Endodermal cell (in vitro differentiated cells): ENCODE results near the gene FETUB. TPM values are rescaled to one million over a fixed set of nuclear protein-coding genes. Genes with fewer than 3 reads are reported as not detected.

Source experiments
- DNase-seq: peaks from one replicate; pipeline ENCODE4 v3.0.0-alpha.2; 2017
- H3K27ac ChIP-seq: 2 replicates; pipeline ENCODE4 v1.5.1; 2013; ENCODE audit warnings: mild to moderate bottlenecking, low read depth, low read length, moderate library complexity
- H3K27me3 ChIP-seq: 2 replicates; pipeline ENCODE4 v1.6.1; 2013; ENCODE audit warnings: mild to moderate bottlenecking, low read length, moderate library complexity; ENCODE audit not compliant: insufficient read depth, control insufficient read depth, poor library complexity, severe bottlenecking
- H3K36me3 ChIP-seq: 2 replicates; pipeline ENCODE4 v1.7.0; 2013; ENCODE audit warnings: mild to moderate bottlenecking, low read length, moderate library complexity; ENCODE audit not compliant: control insufficient read depth, insufficient read depth
- H3K4me1 ChIP-seq: one replicate; pipeline ENCODE4 v1.7.0; 2013; ENCODE audit warnings: low read length; ENCODE audit not compliant: control insufficient read depth, insufficient read depth
- H3K4me3 ChIP-seq: 2 replicates; pipeline ENCODE4 v1.5.1; 2013; ENCODE audit warnings: mild to moderate bottlenecking, low read length, moderate library complexity
- H3K9ac ChIP-seq: 2 replicates; pipeline ENCODE4 v1.6.1; 2013; ENCODE audit warnings: mild to moderate bottlenecking, low read length, moderate library complexity; ENCODE audit not compliant: poor library complexity, severe bottlenecking; ENCODE audit errors: extremely low read depth
- H3K9me3 ChIP-seq: 2 replicates; pipeline ENCODE4 v1.6.1; 2013; ENCODE audit warnings: mild to moderate bottlenecking, low read length, moderate library complexity; ENCODE audit not compliant: control insufficient read depth
- H3K27ac Mint-ChIP-seq: 2 replicates; pipeline ENCODE4 v1.8.0; 2020; ENCODE audit warnings: mixed read lengths
- H3K27me3 Mint-ChIP-seq: 2 replicates; pipeline ENCODE4 v1.8.0; 2021; ENCODE audit warnings: mild to moderate bottlenecking, mixed read lengths; ENCODE audit not compliant: insufficient read depth
- H3K36me3 Mint-ChIP-seq: 2 replicates; pipeline ENCODE4 v1.8.0; 2020; ENCODE audit warnings: low read depth, mixed read lengths
- H3K4me1 Mint-ChIP-seq: 2 replicates; pipeline ENCODE4 v1.8.0; 2020; ENCODE audit warnings: mixed read lengths
- H3K4me3 Mint-ChIP-seq: 2 replicates; pipeline ENCODE4 v1.8.0; 2020; ENCODE audit warnings: mild to moderate bottlenecking, moderate library complexity, mixed read lengths
- H3K9me3 Mint-ChIP-seq: 2 replicates; pipeline ENCODE4 v1.8.0; 2020; ENCODE audit warnings: mild to moderate bottlenecking, mixed read lengths
- CTCF ChIP-seq: fragments of 200-600 bp; sonication (generic); conservative IDR thresholded peaks from 2 replicates; pipeline ENCODE4 v1.5.0; 2021; ENCODE audit warnings: antibody characterized with exemption, mild to moderate bottlenecking
- WGBS, 2 experiments: methylation state at CpG; one replicate each; pipeline versions ENCODE4 v1.1.5 to v1.1.7; 2013; ENCODE audit warnings: missing lambda C conversion rate in 2 of 2, mixed read lengths in 1 of 2; ENCODE audit not compliant: insufficient coverage in 1 of 2, insufficient read length in 1 of 2; 5-methylcytosine and 5-hydroxymethylcytosine counted together
- total RNA-seq, 2 donors: library from RNA; stranded (reverse); fragmentation: NEBNext Ultra II Directional in 1 of 2; extraction: Animal tissue kit (Norgen Biotek cat#: 25700) in 1 of 2; gene quantifications; 2 replicates in 1 of 2; 3 replicates in 1 of 2; pipeline ENCODE4 v1.2.1, GENCODE V29; 2021

The FETUB gene
- total RNA-seq, 2 donors from 2014 or later: not detected

- Mint-ChIP-seq H3K4me3 (no peak overlapping the region), H3K4me1 (no peaks in the 10 kb centered on the region), H3K27me3 (peaks cover 12% of the 10 kb centered on the region), H3K36me3 (no peaks in the 10 kb centered on the region), H3K27ac (no peak overlapping the region), H3K9me3 (no peaks in the 10 kb centered on the region)
- no peaks in the 10 kb centered on the region for H3K4me1 ChIP-seq
- no peak overlapping the region for H3K4me3 ChIP-seq
- H3K27me3 ChIP-seq: peaks cover 17% of the 10 kb centered on the region
- H3K27ac ChIP-seq: no peak overlapping the region
- no peak overlapping the region for H3K9ac ChIP-seq
- H3K9me3 ChIP-seq: no peaks in the 10 kb centered on the region
- peak; percentile 47 for DNase-seq
- no peaks in the 10 kb centered on the region for H3K36me3 ChIP-seq
- TF ChIP-seq CTCF: no peak
- WGBS, 2 experiments: 72 to 84% methylated on average over 5 to 6 of the region's 6 CpGs
Measured at GRCh38 chr3:186694288-186695032, 54.3 kb downstream of the FETUB start.

DNA sequence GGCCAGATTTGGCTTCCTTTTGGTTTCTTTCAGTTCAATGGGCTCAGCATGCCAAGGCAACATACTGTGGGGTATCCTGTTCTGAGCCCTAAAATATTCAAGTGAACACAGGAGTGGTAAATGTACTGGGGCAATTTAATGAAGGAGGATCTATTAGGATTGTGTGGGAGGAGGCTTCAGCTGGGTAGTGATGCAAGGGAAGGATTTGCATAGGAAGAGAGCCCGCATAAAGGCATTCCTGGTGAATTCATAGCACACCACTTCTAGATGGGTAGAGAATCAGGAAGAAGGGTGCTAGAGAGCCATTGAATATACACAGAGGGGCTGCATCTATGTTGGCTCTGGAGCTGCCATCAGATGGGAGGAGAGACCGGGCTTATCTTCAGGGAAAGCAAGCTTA, 56.3 kb downstream of the FETUB start:
- no peak overlapping the region for H3K9ac ChIP-seq
- no peak overlapping the region for H3K27ac ChIP-seq
- Mint-ChIP-seq H3K27ac (no peak overlapping the region), H3K4me3 (no peak overlapping the region), H3K4me1 (no peaks in the 10 kb centered on the region), H3K27me3 (peaks cover 13% of the 10 kb centered on the region), H3K36me3 (no peaks in the 10 kb centered on the region), H3K9me3 (no peaks in the 10 kb centered on the region)
- WGBS, 2 experiments: 82 to 100% methylated on average over 2 of the region's 2 CpGs
- H3K27me3 ChIP-seq: peaks cover 10% of the 10 kb centered on the region
- no peak for TF ChIP-seq CTCF
- H3K4me3 ChIP-seq: no peak overlapping the region
- DNase-seq: no peak
- H3K4me1 ChIP-seq: no peaks in the 10 kb centered on the region
- no peaks in the 10 kb centered on the region for H3K9me3 ChIP-seq
- H3K36me3 ChIP-seq: no peaks in the 10 kb centered on the region

- H3K36me3 Mint-ChIP-seq: no peaks in the 10 kb centered on the region
- no peaks in the 10 kb centered on the region for H3K9me3 ChIP-seq
- 79 to 97% methylated on average over 3 to 4 of the region's 4 CpGs for WGBS, 2 experiments
Measured at GRCh38 chr3:186697510-186697909, 57.3 kb downstream of the FETUB start.

More at GRCh38 chr3:186697510-186697909, 57.3 kb downstream of the FETUB start:
- Mint-ChIP-seq H3K4me1 (no peaks in the 10 kb centered on the region), H3K27me3 (peaks cover 10% of the 10 kb centered on the region), H3K4me3 (no peak overlapping the region), H3K9me3 (no peaks in the 10 kb centered on the region), H3K27ac (no peak overlapping the region)
- no peak overlapping the region for H3K4me3 ChIP-seq
- H3K36me3 ChIP-seq: no peaks in the 10 kb centered on the region
- DNase-seq: no peak
- no peak overlapping the region for H3K9ac ChIP-seq
- TF ChIP-seq CTCF: no peak
- H3K4me1 ChIP-seq: no peaks in the 10 kb centered on the region
- peaks cover 10% of the 10 kb centered on the region for H3K27me3 ChIP-seq
- no peak overlapping the region for H3K27ac ChIP-seq
